Neural cell (in vitro differentiated cells): ENCODE results near the gene SPEG.

ENCODE experiments used
- EP300 ChIP-seq: fragments of 450-650 bp; conservative IDR thresholded peaks from 2 replicates; pipeline ENCODE4 v1.6.1; 2014; ENCODE audit warnings: antibody characterized with exemption, mild to moderate bottlenecking, moderate library complexity; ENCODE audit not compliant: poor library complexity, severe bottlenecking
- MXI1 ChIP-seq: fragments of 450-650 bp; conservative IDR thresholded peaks from 2 replicates; pipeline ENCODE4 v1.6.1; 2014; ENCODE audit warnings: antibody characterized with exemption, mild to moderate bottlenecking; ENCODE audit not compliant: poor library complexity, severe bottlenecking
- TF ChIP-seq, protein P1 (sequence below): fragments of 450-650 bp; IDR thresholded peaks from 2 replicates; pipeline ENCODE4 v1.5.1; 2014; ENCODE audit warnings: antibody characterized with exemption, mild to moderate bottlenecking, moderate library complexity; ENCODE audit not compliant: poor library complexity, severe bottlenecking

- TF ChIP-seq, protein P1, sequence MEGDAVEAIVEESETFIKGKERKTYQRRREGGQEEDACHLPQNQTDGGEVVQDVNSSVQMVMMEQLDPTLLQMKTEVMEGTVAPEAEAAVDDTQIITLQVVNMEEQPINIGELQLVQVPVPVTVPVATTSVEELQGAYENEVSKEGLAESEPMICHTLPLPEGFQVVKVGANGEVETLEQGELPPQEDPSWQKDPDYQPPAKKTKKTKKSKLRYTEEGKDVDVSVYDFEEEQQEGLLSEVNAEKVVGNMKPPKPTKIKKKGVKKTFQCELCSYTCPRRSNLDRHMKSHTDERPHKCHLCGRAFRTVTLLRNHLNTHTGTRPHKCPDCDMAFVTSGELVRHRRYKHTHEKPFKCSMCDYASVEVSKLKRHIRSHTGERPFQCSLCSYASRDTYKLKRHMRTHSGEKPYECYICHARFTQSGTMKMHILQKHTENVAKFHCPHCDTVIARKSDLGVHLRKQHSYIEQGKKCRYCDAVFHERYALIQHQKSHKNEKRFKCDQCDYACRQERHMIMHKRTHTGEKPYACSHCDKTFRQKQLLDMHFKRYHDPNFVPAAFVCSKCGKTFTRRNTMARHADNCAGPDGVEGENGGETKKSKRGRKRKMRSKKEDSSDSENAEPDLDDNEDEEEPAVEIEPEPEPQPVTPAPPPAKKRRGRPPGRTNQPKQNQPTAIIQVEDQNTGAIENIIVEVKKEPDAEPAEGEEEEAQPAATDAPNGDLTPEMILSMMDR: no peak
- TF ChIP-seq EP300 (no peak), MXI1 (no peak)
These were observed 101.8 kb downstream of the SPEG start for GRCh38 chr2:219536425-219536824.
